ENCODE data around the gene PRSS27. TPM values are rescaled to one million over a fixed set of nuclear protein-coding genes. Genes with fewer than 3 reads are reported as not detected.

PRSS27 gene
- total RNA-seq, 1 donor from 2014 or later = 1.7 TPM

DNA sequence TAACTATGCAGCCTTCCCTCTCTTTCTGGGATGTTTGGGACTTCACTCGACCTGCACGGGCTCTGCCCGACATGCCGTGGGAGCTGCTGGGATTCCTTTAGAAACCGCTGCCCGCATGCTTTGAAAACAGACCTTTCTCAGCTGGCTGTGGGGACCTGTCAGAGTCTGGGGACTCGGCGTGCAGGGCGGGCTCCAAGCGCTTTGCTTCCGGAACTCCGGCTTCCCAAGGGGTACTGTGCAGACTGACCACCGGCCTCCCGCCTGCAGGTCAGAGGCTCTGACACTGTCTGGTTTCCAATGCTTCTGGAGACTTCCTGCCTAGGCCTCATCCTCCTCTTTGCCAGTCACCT, 11.8 kb downstream of the PRSS27 start:
- H3K27me3 Mint-ChIP-seq (ENCODE audit: insufficient read depth) = no peaks in the 10 kb centered on the region
- DNase-seq (ENCODE audit: low spot score) = no peak
- no peak overlapping the region for H3K4me3 Mint-ChIP-seq
- no peaks in the 10 kb centered on the region for H3K9me3 Mint-ChIP-seq
- peaks cover 3% of the 10 kb centered on the region for H3K36me3 Mint-ChIP-seq (ENCODE audit: low read depth)
- no peaks in the 10 kb centered on the region for H3K4me1 Mint-ChIP-seq (ENCODE audit: low read depth)
- no peak overlapping the region for H3K27ac Mint-ChIP-seq
- intact Hi-C loops (cut with micrococcal nuclease) = no loop called here

DNA sequence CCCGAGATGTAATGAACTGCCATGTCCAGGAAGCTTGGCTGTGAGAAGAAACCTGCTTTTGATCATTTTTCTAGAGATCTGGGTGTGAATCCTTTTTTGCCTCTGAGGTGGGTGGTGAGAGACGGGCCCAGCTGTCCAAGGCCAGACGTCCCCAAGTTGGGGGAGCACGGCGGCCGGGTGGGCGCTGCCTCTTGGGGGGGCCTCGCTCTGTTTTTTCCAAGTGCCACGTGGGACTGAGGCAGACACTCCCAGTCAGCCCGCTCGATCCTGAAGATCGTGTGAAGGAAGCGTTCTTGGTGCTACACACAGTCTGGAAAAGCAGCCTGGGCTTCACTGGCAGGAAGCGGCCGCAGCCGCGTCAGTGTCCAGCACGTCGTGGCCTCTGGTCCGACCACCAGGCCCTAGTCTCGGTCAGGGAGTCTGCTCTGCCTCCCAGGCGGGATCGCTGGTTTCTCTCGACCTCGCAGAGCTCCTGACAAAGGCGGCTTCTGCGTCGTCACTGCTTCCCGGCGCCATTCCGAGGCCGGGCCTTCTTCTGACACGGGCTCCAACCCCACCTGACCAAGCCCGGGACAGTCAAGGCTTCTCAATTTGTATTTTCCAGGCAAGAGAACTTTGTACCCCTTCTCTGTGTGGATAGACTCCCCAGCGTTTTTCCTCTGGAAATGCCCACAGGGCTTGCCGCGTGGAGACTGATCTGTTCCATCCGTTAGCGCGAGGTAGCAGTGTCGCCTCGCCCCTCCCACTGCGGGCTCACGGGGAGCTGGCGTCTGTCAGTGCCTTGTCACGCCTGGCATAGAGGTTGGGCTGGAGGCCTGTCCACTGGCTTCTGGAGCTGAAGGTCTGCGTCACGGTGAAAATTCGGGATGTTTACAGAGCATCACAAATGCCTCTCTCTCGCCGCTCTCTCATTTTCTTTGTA, 12.4 kb downstream of the PRSS27 start:
- H3K4me1 Mint-ChIP-seq (ENCODE audit: low read depth) = no peaks in the 10 kb centered on the region
- no peak for DNase-seq (ENCODE audit: low spot score)
- no peaks in the 10 kb centered on the region for H3K9me3 Mint-ChIP-seq
- no peak overlapping the region for H3K27ac Mint-ChIP-seq
- H3K36me3 Mint-ChIP-seq (ENCODE audit: low read depth) = peaks cover 3% of the 10 kb centered on the region
- H3K4me3 Mint-ChIP-seq = no peak overlapping the region
- intact Hi-C loops (cut with micrococcal nuclease) = no loop called here
- no peaks in the 10 kb centered on the region for H3K27me3 Mint-ChIP-seq (ENCODE audit: insufficient read depth)

DNA sequence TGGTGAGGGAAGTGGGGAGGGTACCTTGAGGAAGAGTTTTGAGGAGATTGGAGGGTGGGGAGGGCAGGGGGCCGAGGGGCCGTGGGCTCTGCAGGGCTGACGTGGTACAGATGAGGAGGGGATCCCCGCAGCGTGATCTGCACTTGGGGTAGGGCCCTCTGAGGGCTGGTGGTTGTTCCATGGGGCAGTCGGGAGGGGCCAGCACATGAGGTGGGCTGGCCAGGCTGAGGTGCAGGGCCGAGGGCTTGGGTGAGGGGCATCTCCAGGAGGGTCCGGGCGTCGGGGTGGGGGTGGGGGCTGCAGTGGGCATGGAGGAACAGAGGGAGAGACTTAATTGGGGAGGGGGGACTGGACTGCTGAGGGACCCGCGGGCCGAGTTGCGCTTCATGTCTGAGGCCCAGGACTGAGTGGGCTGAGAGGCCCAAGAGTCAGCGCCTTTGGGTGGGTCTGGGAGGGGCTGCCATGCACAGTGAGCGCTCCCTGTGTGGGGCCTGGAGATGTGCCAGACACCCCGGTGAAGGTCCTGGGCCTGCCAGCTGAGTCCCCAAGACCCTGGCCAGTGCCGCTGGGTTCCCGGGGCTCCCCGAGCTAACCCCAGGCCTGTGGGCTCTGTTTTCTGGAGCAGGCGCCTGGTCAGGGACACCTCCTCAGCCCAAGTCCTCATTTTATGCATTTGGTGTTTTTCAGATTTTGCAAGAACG, 13.3 kb downstream of the PRSS27 start:
- Mint-ChIP-seq H3K36me3 (ENCODE audit: low read depth) (peaks cover 5% of the 10 kb centered on the region), H3K4me1 (ENCODE audit: low read depth) (no peaks in the 10 kb centered on the region), H3K27me3 (ENCODE audit: insufficient read depth) (no peaks in the 10 kb centered on the region), H3K4me3 (no peak overlapping the region), H3K9me3 (no peaks in the 10 kb centered on the region), H3K27ac (no peak overlapping the region)
- intact Hi-C loops (cut with micrococcal nuclease) = no loop called here
- no peak for DNase-seq (ENCODE audit: low spot score)

DNA sequence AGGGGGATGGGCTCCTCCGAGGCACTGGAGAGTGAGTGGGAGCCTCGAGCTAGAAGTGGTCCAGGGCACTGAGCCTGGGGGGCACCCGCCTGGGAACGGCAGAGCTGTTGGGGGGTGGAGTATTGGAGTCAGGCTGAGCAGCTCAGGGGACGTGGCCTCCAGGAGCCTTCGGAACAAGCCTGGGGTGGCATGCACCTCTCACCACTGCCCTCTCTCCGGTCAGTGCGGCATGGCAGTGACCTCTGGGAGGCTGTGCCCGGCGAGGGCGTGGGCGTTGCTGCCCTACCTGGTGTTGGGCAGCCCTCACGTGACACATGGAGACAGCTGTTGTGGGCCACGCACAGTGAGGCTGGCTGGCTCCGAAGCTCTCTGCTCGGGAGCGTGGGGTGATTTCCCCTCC, 13.9 kb downstream of the PRSS27 start:
- H3K36me3 Mint-ChIP-seq (ENCODE audit: low read depth) = peaks cover 5% of the 10 kb centered on the region

DNA sequence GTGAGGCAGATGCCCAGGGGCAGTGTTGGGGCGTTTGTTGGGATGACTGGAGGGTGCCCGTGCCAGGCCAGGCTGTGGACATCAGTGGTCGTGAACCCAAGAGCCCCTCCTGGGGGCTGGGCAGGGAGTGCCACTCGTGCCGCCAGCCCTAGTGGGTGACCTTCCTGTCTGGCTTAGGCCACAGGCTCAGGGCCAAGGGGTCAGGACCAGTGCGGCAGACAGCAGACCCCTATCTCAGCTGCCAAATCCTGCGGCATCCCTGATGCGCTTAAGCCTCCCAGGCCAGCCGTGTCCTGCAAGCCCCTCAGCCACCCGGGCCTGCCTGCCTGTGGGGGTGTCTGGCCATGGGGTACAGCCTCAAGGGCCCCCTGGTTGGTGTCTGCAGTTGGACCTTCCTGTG, 14.7 kb downstream of the PRSS27 start:
- intact Hi-C loops (cut with micrococcal nuclease) = no loop called here
- DNase-seq (ENCODE audit: low spot score) = no peak
- Mint-ChIP-seq H3K27me3 (ENCODE audit: insufficient read depth) (no peaks in the 10 kb centered on the region), H3K27ac (no peak overlapping the region), H3K4me3 (no peak overlapping the region), H3K36me3 (ENCODE audit: low read depth) (peaks cover 5% of the 10 kb centered on the region), H3K4me1 (ENCODE audit: low read depth) (no peaks in the 10 kb centered on the region), H3K9me3 (no peaks in the 10 kb centered on the region)

More for the DNA sequence above, 13.9 kb downstream of the PRSS27 start:
- no peak for DNase-seq (ENCODE audit: low spot score)
- Mint-ChIP-seq H3K4me1 (ENCODE audit: low read depth) (no peaks in the 10 kb centered on the region), H3K27me3 (ENCODE audit: insufficient read depth) (no peaks in the 10 kb centered on the region), H3K4me3 (no peak overlapping the region), H3K9me3 (no peaks in the 10 kb centered on the region), H3K27ac (no peak overlapping the region)
- intact Hi-C loops (cut with micrococcal nuclease) = no loop called here

DNA sequence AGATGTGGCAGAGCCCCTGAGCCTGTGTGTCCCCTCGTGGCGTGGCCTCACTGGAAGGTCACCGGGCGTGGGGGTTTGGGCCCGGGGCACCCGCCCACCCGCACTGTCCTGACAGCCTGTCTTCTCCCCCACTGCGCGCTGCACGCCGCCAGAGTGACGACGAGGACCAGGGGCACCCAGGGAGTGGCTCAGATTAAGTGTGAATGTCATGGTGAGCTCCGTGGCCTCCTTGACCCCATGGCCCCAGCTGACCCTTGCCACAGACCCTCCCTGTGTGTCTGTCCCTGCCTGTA, 15.1 kb downstream of the PRSS27 start:
- no peak for DNase-seq (ENCODE audit: low spot score)
- no peaks in the 10 kb centered on the region for H3K4me1 Mint-ChIP-seq (ENCODE audit: low read depth)
- no peak overlapping the region for H3K4me3 Mint-ChIP-seq
- peaks cover 4% of the 10 kb centered on the region for H3K36me3 Mint-ChIP-seq (ENCODE audit: low read depth)
- intact Hi-C loops (cut with micrococcal nuclease) = no loop called here
- H3K27me3 Mint-ChIP-seq (ENCODE audit: insufficient read depth) = no peaks in the 10 kb centered on the region
- no peak overlapping the region for H3K27ac Mint-ChIP-seq
- no peaks in the 10 kb centered on the region for H3K9me3 Mint-ChIP-seq

DNA sequence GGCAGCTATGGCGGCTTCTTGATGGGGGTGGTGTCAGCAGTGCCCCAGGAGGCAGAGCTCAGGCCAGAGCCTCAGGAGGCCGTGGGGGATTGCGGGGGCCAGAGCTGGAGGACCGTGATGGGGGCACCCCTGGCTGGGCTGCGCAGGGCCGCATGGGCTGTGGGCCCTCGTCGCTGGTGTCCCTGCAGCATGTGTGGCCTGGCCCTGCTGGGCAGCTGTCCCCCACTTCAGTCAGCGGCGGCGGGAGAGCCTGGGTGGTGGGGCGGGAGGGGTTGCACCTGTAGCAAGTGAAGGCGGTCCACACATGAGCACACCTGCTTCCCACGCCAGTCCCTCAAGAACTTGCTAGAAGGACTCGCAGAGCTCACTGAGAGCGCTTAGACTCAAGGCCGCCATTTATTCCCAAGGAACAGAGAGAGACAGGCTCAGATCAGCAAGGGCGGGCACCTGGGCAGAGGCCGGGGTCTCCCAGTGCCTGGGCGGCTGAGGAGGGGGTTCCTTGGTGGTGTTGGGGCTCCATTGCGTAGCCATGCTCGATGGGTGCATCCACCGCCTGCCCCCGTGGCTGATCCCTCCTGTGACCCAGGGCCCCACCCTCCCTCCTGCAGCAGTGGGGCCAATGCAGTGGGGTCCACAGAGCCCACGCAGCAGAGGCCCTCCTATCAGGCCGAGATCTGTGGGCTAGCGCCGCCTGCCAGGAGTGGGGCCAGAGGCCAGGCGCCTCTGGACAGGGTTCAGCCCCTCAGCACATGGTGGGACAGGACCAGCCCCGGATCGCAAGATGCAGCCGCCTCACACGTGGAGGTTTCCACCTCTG, 15.7 kb downstream of the PRSS27 start:
- no peaks in the 10 kb centered on the region for H3K27me3 Mint-ChIP-seq (ENCODE audit: insufficient read depth)
- H3K4me3 Mint-ChIP-seq = no peak overlapping the region
- no peak for DNase-seq (ENCODE audit: low spot score)
- H3K4me1 Mint-ChIP-seq (ENCODE audit: low read depth) = no peaks in the 10 kb centered on the region
- peaks cover 4% of the 10 kb centered on the region for H3K36me3 Mint-ChIP-seq (ENCODE audit: low read depth)
- intact Hi-C loops (cut with micrococcal nuclease) = no loop called here
- H3K9me3 Mint-ChIP-seq = no peaks in the 10 kb centered on the region
- H3K27ac Mint-ChIP-seq = no peak overlapping the region

DNA sequence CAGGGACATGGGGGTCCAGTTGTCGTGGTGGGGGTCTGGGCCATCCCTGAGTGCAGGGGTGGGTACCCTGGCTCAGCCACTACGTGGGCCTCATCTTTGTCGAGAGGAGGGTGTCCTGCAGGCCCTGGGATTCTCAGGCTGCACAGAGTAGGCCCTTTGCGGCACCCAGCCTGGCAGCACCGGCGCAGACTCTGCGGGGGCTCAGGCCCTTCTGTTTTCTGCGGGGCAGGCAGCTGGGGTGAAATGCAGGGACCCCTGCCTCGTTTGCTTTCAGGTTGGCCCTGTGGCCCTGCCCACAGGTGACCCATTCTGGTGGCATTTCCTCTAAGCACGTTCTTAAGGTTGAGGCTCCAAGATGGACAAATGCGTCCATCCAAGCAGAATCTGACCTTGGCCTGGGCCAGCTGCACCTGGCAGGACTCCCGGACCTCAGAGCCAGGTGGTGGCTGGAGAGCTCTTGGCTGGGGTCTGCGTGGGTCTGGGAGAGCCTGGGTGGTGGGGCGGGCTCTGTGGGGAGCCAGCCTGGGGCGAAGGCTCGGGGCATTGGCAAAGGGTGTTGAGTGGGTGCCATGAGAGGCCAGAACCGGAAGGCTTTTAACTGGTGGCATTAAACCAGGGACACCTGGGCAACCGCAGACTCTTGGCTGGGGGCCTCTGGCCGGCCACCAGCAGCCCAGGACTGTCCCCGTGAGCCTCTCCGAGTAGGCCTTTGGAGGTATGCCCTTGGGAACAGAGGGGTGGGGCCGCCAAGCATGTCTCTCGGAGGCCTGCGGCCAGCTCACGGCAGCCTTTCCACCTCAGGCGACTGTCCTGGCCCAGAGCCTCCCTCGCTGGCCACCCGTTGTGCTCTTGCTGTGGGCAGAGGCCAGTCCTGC, 16.9 kb downstream of the PRSS27 start:
- Mint-ChIP-seq H3K4me3 (no peak overlapping the region), H3K27ac (no peak overlapping the region), H3K4me1 (ENCODE audit: low read depth) (no peaks in the 10 kb centered on the region), H3K27me3 (ENCODE audit: insufficient read depth) (no peaks in the 10 kb centered on the region), H3K36me3 (ENCODE audit: low read depth) (peaks cover 3% of the 10 kb centered on the region), H3K9me3 (no peaks in the 10 kb centered on the region)
- intact Hi-C loops (cut with micrococcal nuclease) = no loop called here
- no peak for DNase-seq (ENCODE audit: low spot score)

DNA sequence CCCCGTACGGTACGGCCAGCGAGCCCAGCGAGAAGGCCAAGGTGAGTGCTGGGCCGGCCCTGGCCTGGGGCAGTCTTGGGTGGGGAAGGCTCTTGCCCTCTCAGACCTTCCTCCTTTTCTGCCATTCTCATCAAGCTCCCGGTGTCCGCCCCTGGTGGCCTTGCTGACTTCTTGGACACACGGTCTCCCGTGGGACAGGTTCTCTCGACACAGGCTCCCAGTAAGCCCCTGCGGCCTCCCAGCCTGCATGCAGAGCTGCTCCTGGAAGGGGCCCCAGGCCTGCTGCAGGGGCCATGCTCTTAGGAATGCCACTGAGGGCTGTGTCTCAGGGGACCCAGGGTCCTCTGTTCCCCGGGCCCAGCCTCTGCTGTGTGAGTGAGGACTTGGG, 17.6 kb downstream of the PRSS27 start:
- Mint-ChIP-seq H3K27me3 (ENCODE audit: insufficient read depth) (no peaks in the 10 kb centered on the region), H3K9me3 (no peaks in the 10 kb centered on the region), H3K36me3 (ENCODE audit: low read depth) (peaks cover 4% of the 10 kb centered on the region), H3K4me1 (ENCODE audit: low read depth) (no peaks in the 10 kb centered on the region), H3K27ac (no peak overlapping the region), H3K4me3 (no peak overlapping the region)
- no peak for DNase-seq (ENCODE audit: low spot score)
- intact Hi-C loops (cut with micrococcal nuclease) = no loop called here

DNA sequence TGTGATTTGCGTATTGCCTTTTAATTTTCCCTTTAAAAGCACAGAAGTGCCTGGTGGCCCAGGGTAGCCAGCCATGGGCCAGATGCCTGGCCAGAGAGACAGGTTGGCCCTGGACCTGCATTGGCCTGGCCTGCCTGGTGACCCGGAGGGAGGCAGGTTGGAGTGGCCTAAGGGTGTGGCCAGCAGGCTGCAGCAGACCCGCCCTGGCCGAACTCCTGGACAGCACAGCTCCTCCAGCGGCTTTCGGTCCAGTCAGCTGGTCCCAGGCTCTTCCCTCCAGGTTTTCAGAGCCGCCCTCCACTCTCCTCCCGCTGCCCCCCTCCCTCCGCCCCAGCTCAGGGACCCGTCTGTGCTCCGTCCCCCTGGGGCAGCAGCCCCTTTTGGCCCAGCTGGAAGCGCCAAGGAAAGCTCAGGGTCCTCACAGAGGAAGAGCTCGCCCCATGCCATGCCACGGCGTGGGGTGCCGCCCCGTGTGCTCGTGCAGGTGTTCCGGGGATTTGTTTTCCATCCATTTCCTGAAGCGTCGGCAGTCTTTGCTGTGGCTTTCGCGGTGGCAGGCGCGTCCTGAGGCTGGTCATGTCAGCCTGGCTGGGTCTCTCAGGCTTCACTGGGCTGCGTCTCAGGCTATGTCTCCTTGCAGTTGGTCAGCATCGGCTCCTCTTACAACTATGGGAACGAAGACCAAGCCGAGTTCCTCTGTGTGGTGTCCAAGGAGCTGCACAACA, 18.1 kb downstream of the PRSS27 start:
- Mint-ChIP-seq H3K27ac (no peak overlapping the region), H3K9me3 (no peaks in the 10 kb centered on the region), H3K36me3 (ENCODE audit: low read depth) (peaks cover 4% of the 10 kb centered on the region), H3K4me1 (ENCODE audit: low read depth) (no peaks in the 10 kb centered on the region), H3K27me3 (ENCODE audit: insufficient read depth) (no peaks in the 10 kb centered on the region), H3K4me3 (no peak overlapping the region)
- no peak for DNase-seq (ENCODE audit: low spot score)
- intact Hi-C loops (cut with micrococcal nuclease) = no loop called here

DNA sequence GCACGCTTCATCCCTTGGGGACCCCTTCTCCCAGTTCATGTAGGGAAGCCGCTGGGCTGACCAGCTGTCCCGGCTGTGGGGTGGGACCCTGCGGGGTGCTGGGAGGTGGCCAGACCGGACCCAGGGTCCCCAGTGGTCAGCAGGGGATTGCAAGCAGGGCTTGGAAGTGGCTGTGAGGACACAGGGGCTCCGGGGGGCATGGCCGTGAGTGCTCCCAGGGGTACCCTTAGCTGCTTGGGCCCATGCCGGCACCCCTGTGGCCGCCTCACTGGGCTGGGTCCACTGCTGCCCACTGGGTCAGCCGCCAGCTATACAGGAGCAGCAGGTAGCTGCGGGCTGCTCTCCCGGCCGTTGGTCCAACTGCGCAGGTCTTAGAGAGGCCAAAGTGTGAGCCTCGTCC, 18.8 kb downstream of the PRSS27 start:
- no peaks in the 10 kb centered on the region for H3K27me3 Mint-ChIP-seq (ENCODE audit: insufficient read depth)
- intact Hi-C loops (cut with micrococcal nuclease) = no loop called here

DNA sequence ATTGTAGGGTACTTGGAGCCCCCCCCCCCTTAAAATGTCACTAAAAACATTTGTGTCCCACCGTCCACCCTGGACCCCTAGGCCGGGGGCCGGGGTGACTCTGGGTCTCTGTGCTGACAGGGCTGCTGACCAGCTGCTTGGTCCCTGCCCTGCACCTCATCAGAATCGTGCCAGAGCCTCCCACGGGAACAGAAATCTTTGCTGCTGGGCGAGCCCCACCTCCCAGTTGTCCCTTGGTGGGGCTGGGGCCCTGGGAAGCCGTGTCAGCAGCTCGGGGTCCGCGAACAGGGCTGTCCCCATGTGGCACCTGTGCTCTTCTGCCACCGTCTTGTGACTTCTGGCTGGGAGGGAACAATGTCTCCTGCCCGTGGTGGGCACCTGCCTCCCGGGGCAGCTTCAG, 19.2 kb downstream of the PRSS27 start:
- no peaks in the 10 kb centered on the region for H3K27me3 Mint-ChIP-seq (ENCODE audit: insufficient read depth)
- H3K27ac Mint-ChIP-seq = no peak overlapping the region
- DNase-seq (ENCODE audit: low spot score) = no peak
- H3K36me3 Mint-ChIP-seq (ENCODE audit: low read depth) = peaks cover 7% of the 10 kb centered on the region
- no peaks in the 10 kb centered on the region for H3K4me1 Mint-ChIP-seq (ENCODE audit: low read depth)
- H3K9me3 Mint-ChIP-seq = no peaks in the 10 kb centered on the region
- no peak overlapping the region for H3K4me3 Mint-ChIP-seq
- intact Hi-C loops (cut with micrococcal nuclease) = no loop called here

More for the DNA sequence above, 18.8 kb downstream of the PRSS27 start:
- Mint-ChIP-seq H3K27ac (no peak overlapping the region), H3K36me3 (ENCODE audit: low read depth) (peaks cover 7% of the 10 kb centered on the region), H3K9me3 (no peaks in the 10 kb centered on the region), H3K4me3 (no peak overlapping the region), H3K4me1 (ENCODE audit: low read depth) (no peaks in the 10 kb centered on the region)
- no peak for DNase-seq (ENCODE audit: low spot score)
